ENCODE data around the gene CYP2W1.

CYP2W1 gene

DNA sequence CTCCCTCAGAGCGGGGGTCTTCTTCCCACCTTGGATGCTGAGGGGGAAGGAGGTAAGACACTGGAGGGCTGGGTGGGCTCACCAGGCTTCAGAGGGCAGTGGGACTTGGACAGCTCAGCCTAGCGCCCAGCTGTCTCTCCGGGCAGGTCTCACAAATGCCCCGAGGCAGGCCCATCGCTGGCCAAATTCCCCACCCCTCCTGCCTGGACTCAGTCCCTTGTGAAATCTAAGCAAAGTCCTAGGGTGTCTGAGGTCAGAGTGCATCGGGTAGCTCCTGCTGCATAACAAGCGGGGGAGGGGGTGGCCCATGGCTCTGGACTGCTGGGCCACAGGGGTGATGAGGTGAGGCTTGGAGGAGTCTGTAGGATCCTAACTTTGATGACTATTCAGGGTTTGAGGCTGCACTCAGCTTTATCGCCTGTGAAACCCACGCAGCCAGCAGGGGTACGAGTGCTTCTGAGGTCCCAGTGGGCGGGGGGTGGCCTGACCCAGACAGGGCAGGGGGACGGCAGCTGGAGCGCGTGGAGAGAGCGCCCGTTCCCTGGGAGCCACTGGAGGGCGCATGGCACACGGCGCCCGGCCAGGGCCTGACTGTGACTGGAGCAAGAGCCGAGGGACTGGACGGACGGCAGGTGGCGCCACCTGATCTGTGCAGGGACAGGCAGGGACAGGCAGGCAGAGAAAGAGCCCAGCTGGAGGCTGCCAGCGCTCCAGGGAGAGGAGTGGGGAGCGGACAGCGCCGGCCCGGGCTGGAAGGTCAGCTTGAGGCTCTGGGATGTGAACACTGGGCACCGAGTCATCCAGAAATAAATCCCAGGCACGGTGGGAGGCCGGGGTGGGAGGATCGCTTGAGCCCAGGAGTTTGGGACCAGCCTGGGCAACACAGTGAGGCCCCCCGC is 10.0 kb downstream of the CYP2W1 start:
- no peak for TF ChIP-seq Cebpa-rat (IDR thresholded peaks at IDR 0.05)
- peak overlapping the region; percentile 26; the same call in 1 of the 2 replicates for H3K4me3 ChIP-seq
- peak overlapping the region; percentile 80 for H3K27ac ChIP-seq
- H3K4me1 ChIP-seq, result peaks cover 95% of the 10 kb centered on the region
- H3K27me3 ChIP-seq, result peaks cover 22% of the 10 kb centered on the region; the same call in 1 of the 2 replicates
- no peaks in the 10 kb centered on the region for H3K9me3 ChIP-seq
- peak overlapping the region; percentile 56; the same call in 1 of the 2 replicates for H3K9ac ChIP-seq
- 0 out of 2 replicates have a peak, but pooled peaks cover 10% of the 10 kb centered on the region for H3K36me3 ChIP-seq
- H4K20me1 ChIP-seq, result no peaks in the 10 kb centered on the region
- H3K4me2 ChIP-seq, result peak overlapping the region; percentile 95

DNA sequence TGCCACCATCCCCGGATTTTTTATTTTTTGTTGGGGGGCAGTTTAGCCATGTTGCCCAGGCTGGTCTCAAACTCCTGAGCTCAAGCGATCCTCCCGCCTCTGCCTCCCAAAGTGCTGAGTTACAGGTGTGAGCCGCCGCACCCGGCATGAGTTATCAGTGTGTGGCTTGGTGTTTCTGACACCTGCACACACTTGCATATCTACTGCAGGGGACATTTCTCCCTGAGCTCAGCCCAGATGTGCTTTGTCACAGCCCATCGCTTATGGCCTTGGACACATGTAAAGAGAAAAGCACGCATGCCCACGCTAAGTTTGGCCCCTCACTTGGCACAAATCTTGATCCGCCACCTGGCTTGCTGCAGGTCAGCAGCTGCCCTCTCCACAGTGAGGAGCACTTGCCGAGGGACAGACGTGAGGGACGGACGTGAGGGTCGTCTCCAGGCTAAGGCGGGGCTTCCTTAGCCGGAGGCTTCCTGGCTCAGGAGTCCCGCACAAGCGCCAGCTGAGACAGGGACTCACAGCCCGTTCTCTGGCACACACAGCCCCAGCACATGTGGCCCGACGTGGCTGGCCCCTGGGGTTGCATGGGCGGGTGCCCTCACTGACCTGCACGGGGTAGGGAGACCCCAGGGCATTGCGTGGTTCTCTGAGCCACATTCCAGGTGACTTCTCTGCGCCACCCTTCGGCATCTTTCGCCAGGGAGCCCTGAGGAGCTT is 11.8 kb downstream of the CYP2W1 start:
- TF ChIP-seq Cebpa-rat (IDR thresholded peaks at IDR 0.05), result no peak
- H3K9ac ChIP-seq, result peak overlapping the region; percentile 55; the same call in 1 of the 2 replicates
- peak overlapping the region; percentile 95 for H3K4me2 ChIP-seq
- peaks cover 96% of the 10 kb centered on the region for H3K4me1 ChIP-seq
- no peaks in the 10 kb centered on the region for H3K9me3 ChIP-seq
- H3K4me3 ChIP-seq, result no peak overlapping the region
- H3K36me3 ChIP-seq, result 0 out of 2 replicates have a peak, but pooled peaks cover 10% of the 10 kb centered on the region
- H4K20me1 ChIP-seq, result no peaks in the 10 kb centered on the region; the same call in 1 of the 2 replicates
- H3K27ac ChIP-seq, result 0 out of 2 replicates have a peak overlapping the region, but pooled peaks have one; percentile 59
- H3K27me3 ChIP-seq, result peaks cover 22% of the 10 kb centered on the region; the same call in 1 of the 2 replicates

DNA sequence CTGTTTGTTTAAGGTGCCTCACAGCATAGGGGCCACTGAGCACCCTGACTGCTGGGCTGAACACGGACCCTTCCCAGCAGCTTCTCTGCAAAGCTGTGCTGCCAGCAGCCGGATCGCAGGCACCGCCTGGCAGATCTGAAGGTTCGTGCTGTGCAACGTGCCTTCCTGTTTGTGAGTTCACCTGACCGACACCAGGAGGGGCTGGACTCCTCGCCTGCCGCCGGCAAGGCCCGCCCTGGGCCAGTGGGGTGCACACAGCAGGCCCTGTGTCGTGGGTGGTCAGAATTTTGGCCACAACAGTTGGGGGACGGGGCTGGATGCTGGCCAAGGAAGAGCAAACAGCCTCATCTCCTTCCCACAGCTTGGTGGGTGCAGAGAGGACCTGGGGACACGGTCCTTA is 12.6 kb downstream of the CYP2W1 start:
- no peak for TF ChIP-seq Cebpa-rat (IDR thresholded peaks at IDR 0.05)
- Histone ChIP-seq H3K27ac (peak overlapping the region; percentile 59; the same call in 1 of the 2 replicates), H3K9ac (peak overlapping the region; percentile 55), H3K4me1 (peaks cover 100% of the 10 kb centered on the region), H3K4me2 (peak overlapping the region; percentile 95), H3K4me3 (no peak overlapping the region), H3K9me3 (no peaks in the 10 kb centered on the region), H3K27me3 (peaks cover 22% of the 10 kb centered on the region; the same call in 1 of the 2 replicates), H3K36me3 (0 out of 2 replicates have a peak, but pooled peaks cover 10% of the 10 kb centered on the region), H4K20me1 (no peaks in the 10 kb centered on the region; the same call in 1 of the 2 replicates)

DNA sequence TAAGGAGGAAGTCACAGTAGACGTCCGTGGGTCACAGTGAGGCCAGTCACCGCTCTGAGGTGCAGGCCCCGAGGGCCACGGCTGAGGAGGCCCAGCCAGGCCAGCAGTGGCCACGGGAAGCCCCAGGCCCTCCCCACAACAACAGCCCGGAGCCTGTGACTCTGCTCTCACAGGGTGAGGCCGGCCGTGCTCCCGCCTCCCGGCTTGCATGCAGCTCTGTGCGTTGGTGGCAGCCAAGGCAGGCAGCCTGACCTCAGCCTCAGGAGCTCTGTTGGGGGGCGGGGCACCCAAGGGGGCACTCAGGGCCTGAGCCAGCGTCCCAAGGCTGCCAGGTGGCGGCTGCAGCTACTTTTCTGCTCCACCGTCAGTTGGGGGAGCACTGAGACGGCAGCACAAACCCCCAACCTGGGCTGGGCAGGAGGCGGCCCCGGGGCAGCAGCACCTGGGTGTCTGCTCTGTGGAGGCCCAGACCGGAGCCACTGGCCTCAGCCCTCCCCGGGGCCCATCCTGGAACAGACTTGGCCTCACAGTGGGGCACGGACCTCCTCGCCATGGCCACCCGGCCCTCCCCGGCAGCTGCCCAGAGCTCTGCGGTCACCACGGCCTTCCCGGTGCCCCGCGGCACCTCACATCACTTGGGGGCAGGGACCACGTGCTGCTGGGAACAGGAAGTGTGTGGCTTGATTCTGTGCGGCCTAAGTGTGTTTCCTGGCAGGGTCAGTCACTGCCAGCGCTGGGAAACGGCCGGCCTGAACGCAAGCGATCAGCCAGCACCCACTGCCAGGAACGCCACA is 13.3 kb downstream of the CYP2W1 start:
- Histone ChIP-seq H3K36me3 (0 out of 2 replicates have a peak, but pooled peaks cover 10% of the 10 kb centered on the region), H3K27me3 (peaks cover 22% of the 10 kb centered on the region; the same call in 1 of the 2 replicates), H3K9ac (peak overlapping the region; percentile 55), H3K9me3 (no peaks in the 10 kb centered on the region), H3K27ac (peak overlapping the region; percentile 59; the same call in 1 of the 2 replicates), H4K20me1 (no peaks in the 10 kb centered on the region; the same call in 1 of the 2 replicates), H3K4me1 (peaks cover 100% of the 10 kb centered on the region), H3K4me3 (no peak overlapping the region), H3K4me2 (peak overlapping the region; percentile 95)
- no peak for TF ChIP-seq Cebpa-rat (IDR thresholded peaks at IDR 0.05)

DNA sequence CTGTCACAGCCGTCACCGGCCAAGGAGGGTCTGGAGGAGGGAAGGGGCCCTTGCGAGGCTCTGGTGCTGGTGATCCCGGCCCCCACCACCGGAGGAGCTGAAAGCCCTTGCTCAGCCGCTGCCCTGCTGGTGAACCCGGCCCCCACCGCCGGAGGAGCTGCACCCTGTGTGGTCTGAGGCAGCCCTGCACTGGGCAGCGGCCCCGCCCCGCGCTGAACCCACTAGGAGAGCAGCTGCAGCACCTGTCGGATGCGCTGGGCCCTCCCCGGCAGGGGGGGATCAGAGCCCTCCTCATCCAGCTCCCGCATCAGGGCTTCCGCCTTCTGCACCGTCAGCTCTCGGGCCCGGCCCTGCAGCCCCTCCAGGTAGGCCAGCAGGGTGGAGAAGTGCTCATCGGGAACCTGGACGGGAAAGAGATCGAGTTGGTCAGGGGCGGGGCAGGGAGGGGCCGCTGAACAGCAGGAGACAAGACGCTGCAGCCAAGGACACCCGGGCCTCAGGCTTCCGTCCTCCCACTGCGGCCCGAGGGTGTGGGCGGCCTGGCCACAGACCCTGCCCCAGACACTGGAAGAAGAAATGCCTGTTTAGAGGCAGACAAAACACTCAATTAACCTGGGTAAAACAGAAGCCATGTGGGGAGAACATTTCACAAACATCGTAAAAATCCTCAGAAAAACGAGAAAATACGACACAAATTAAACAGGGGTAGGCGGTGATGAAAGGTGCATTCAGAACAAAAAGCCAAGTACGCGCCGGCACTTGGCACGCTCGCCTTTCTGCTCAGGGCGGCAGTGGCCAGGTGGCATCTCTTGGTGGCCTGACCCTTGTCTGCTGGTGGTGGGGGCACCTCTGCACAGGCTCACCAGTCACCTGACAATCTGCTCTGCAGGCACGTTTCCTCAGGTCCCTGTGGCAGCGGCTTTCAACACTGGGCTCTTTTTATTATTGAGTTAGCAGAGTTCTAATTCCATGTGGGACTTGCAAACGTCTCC is 14.7 kb downstream of the CYP2W1 start:
- Histone ChIP-seq H3K4me2 (peak overlapping the region; percentile 95), H3K9me3 (no peaks in the 10 kb centered on the region), H3K9ac (no peak overlapping the region), H3K4me1 (peaks cover 87% of the 10 kb centered on the region), H3K27ac (peak overlapping the region; percentile 19; the same call in 1 of the 2 replicates), H3K36me3 (0 out of 2 replicates have a peak, but pooled peaks cover 10% of the 10 kb centered on the region), H4K20me1 (no peaks in the 10 kb centered on the region; the same call in 1 of the 2 replicates), H3K27me3 (peaks cover 22% of the 10 kb centered on the region; the same call in 1 of the 2 replicates), H3K4me3 (no peak overlapping the region; the same call in 1 of the 2 replicates)
- TF ChIP-seq Cebpa-rat (IDR thresholded peaks at IDR 0.05), result no peak

DNA sequence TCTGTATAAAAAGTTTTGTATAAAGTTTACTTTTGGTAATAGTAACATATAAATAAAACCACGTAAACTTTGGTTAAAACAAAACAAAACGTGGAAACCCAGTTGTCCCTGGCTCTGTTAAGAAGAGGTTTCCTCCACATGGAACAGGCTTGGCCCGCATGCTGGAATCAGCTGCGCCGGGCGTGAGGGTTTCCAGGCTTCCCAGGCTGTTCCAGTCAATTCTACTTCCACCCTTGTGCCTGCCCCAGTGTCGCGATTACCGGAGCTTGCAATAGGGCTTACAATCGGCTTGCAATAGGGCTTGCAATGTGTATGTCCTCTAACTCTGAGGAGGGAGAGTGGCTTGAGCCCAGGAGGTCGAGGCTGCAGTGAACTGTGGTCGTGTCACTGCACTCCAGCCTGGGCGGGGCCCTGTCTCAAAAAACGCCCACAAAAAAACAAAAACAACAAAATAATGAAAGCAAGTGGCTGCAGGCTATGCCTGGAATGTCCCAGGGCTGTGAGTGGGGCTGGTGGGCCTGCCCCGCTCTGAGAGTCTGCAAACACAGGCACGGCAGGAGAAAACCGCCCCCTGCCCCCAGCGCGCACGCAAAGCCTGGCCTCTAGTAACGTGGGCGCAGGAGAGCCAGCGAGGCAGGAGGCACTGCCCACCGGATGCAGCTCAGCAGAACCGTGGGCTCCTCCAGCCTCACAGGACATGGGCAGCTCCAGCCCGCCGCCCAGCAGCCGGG is 16.3 kb downstream of the CYP2W1 start:
- TF ChIP-seq Cebpa-rat (IDR thresholded peaks at IDR 0.05), result no peak
- H3K9ac ChIP-seq, result peak overlapping the region; percentile 53; the same call in 1 of the 2 replicates
- H3K4me3 ChIP-seq, result peak overlapping the region; percentile 57
- H3K4me1 ChIP-seq, result peaks cover 78% of the 10 kb centered on the region
- peak overlapping the region; percentile 74 for H3K27ac ChIP-seq
- no peaks in the 10 kb centered on the region; the same call in 1 of the 2 replicates for H4K20me1 ChIP-seq
- H3K4me2 ChIP-seq, result peak overlapping the region; percentile 95
- H3K36me3 ChIP-seq, result 0 out of 2 replicates have a peak, but pooled peaks cover 10% of the 10 kb centered on the region
- H3K9me3 ChIP-seq, result no peaks in the 10 kb centered on the region
- peaks cover 20% of the 10 kb centered on the region; the same call in 1 of the 2 replicates for H3K27me3 ChIP-seq
